ENCODE data around the gene RPS28. TPM values are rescaled to one million over a fixed set of nuclear protein-coding genes. Genes with fewer than 3 reads are reported as not detected.
"Not testable (repeated sequence)": the region's sequence is repeated elsewhere in the genome, so short reads cannot be mapped to it uniquely, and the experiment has no call there.

RPS28 gene
- total RNA-seq, 1 donor from 2014 or later: 408 TPM

DNA sequence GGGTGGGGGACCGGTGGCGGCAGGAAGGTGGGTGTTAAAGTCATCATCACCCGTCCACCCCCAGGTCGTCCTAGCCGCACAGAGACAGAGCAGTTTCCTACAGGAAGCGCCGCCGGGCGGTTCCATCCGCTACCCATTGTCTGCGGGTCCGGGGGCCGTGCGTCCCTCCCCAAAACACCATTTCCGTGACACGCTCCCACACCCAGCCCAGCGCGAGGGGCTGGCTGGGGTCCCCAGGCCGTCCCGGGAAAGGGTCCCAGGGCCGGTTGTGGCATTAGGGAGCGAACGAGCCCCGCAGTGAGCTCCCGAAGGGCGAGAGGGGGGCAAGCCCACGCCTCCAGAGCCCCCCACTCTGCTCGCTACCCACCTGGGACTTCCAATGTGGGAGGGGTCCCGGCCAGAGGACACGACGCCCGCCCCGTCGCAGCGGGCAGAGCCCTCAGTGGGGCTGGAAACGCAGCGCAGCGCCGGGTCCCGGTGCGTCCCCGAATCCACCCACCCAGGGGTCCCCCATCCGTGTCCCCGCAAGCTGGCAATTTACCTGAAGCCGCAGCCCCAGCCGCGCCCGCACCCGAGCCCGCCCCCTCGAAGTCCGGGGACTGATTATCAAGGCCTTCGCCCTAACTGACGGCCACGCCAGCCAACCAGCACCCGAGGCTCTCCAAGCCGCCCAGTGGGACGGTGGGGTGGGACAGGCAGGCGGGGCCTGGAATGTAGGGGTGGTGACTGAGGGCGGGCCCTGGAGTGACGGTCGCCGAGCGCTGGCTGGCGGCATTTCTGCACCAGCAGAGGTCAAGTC lies 21.6 kb downstream of the RPS28 start, which contains the start of gene KANK3:
Gene KANK3 (minus strand): TSS at position 579 of the 799 bp plus-strand sequence. CDS start 5,434 bp downstream, outside the sequence.
- peak; percentile 99 for DNase-seq

- no peak for DNase-seq
These were observed 22.2 kb downstream of the RPS28 start for GRCh38 chr19:8343483-8343844.

- DNase-seq: not testable (repeated sequence)
These were observed 28.5 kb downstream of the RPS28 start for GRCh38 chr19:8349629-8350372.

- DNase-seq: no peak
These were observed 31.0 kb downstream of the RPS28 start for GRCh38 chr19:8352134-8352827.

DNA sequence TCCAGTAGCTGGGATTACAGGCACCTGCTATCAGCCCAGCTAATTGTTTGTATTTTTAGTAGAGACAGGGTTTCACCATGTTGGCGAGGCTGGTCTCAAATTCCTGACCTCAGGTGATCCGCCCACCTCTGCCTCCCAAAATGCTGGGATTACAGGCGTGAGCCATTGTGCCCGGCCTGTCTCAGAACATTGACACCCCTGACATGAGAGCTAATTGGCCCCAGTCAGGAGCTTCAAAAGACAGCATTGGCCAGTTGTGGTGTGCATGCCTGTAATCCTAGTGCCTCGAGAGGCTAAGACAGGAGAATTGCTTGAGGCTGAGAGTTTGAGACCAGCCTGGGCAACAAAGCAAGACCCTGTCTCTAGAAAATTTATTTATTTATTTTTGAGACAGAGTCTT lies 31.5 kb downstream of the RPS28 start:
- DNase-seq: not testable (repeated sequence)

GRCh38 chr19:8355631-8356402 lies 34.5 kb downstream of the RPS28 start:
- DNase-seq: peak; percentile 98

- peak; percentile 13 for DNase-seq
These were observed 35.8 kb downstream of the RPS28 start for GRCh38 chr19:8357007-8357521.

- no peak for DNase-seq
These were observed 37.7 kb downstream of the RPS28 start for GRCh38 chr19:8358948-8359347.

DNA sequence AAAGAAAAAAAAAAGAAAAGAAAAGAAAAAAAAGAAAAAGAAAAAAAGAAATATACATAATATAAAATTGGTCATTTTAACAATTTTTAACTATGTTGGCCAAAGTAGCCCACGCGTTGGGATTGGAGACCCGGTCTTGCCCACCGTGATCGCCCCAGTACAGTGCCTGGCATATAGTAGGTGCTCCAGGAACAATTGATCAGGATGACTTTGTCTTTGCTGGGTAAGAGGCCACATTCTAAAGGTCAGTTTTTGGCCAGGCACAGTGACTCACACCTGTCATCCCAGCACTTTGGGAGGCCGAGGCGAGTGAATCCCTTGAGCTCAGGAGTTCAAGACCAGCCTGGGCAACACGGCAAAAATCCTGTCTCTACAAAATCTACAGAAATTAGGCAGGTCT lies 38.9 kb downstream of the RPS28 start:
- no peak for DNase-seq

- DNase-seq: peak; percentile 99
These were observed 40.9 kb downstream of the RPS28 start for GRCh38 chr19:8361921-8362793.

DNA sequence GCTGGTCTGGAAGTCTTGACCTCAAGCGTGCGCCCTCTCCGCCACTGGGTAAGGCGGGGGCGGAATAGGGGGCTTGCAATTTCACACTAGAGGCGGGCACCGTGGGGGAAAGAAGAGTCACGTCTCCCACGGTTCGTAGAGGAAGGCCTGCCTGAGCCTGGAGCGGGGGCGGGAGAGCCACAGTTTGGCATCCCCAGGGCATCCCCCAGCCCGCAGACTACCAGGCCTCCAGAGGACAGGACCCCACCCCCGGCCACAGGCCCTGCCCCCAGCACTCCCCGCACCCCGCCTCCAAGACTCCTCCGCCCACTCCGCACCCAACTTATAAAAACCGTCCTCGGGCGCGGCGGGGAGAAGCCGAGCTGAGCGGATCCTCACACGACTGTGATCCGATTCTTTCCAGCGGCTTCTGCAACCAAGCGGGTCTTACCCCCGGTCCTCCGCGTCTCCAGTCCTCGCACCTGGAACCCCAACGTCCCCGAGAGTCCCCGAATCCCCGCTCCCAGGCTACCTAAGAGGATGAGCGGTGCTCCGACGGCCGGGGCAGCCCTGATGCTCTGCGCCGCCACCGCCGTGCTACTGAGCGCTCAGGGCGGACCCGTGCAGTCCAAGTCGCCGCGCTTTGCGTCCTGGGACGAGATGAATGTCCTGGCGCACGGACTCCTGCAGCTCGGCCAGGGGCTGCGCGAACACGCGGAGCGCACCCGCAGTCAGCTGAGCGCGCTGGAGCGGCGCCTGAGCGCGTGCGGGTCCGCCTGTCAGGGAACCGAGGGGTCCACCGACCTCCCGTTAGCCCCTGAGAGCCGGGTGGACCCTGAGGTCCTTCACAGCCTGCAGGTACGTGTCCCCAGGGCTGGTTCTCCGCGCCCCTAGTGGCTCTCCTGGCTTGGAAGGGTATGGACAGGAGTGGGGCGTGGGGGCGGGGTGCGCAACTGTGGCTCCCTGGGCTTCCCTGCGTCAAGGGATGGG lies 42.8 kb downstream of the RPS28 start, which contains the start of gene ANGPTL4:
Gene ANGPTL4 (plus strand): TSS at position 353 of the 969 bp plus-strand sequence. CDS start 167 bp downstream, at position 520.
- DNase-seq: peak; percentile 72

DNA sequence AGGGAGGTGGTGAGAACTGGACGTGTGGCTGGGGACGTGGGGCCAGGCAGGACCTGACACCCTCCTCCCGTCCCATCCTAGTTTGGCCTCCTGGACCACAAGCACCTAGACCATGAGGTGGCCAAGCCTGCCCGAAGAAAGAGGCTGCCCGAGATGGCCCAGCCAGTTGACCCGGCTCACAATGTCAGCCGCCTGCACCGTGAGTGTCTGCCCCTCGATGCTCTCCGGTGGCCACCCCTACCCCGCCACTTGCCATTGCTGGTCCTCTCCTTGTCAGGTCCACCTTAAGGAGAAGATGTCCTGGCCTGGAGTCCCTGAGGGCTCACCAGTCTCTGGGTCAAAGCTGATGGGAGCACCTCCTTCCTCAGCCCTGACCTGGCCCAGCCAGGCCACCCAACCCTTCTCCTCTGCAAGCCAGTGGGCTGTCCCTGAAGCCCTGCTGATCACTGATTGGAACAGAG lies 44.9 kb downstream of the RPS28 start:
- peak; percentile 12 for DNase-seq

- peak; percentile 32 for DNase-seq
These were observed 45.6 kb downstream of the RPS28 start for GRCh38 chr19:8366961-8367326.

- DNase-seq: peak; percentile 85
These were observed 46.2 kb downstream of the RPS28 start for GRCh38 chr19:8367327-8368001.

DNA sequence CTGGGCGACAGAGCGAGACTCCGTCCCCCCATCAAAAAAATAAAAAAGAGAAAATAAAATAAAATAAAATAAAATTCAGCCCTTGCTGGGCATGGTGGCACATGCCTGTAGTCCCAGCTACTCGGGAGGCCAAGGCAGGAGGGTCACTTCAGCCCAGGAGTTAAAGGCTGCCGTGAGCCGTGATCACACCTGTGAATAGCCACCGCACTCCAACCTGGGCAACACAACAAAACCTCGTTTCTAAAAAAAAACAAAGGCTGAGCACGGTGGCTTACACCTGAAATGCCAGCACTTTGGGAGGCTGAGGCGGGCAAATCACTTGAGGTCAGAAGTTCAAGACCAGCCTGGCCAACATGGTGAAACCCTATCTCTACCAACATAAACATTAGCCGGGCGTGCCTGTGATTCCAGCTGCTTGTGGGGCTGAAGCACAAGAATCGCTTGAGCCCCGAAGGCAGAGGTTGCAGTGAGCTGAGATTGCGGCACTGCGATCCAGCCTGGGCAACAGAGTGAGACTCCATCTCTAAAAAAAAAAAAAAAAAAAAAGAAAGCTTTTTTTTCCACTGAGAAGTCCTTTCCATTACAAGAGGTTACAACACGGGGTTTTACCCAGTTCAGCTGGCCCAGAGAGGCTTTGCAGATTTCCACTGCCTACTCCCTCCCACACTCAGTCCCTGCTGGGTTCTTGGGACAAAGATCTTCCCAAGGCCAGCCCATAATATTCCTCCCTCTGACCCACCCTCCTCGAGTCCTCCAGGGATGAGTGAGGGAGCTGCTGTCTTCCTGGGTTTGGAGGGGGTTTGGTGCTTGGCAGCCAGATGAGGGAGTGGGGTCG lies 49.1 kb downstream of the RPS28 start:
- no peak for DNase-seq

- DNase-seq: peak; percentile 7
These were observed 49.9 kb downstream of the RPS28 start for GRCh38 chr19:8371011-8371804.
